PC-3 (cell line): ENCODE measurements around the gene DCLRE1C. TPM values are rescaled to one million over a fixed set of nuclear protein-coding genes. Genes with fewer than 3 reads are reported as not detected.

Experiments used
- ATAC-seq: fragments of 200-7000 bp; cut with Tn5 transposase; 2 replicates; pipeline ENCODE4 v1.9.1; 2020; ENCODE audit warnings: mild to moderate bottlenecking, moderate library complexity
- BruUV-seq: library from RNA; stranded (reverse); fragments of 400-500 nt; replicated peaks from 2 replicates; lab custom pipeline; 2021; lab: Mats Ljungman, UMichigan
- CTCF ChIA-PET: fragments of 300-600 bp; sonication (Branson Sonifier 250); formaldehyde crosslinking; loops from one replicate; lab custom pipeline; 2022; ENCODE audit warnings: antibody characterized with exemption; lab: Charles Lee
- POLR2A ChIA-PET: fragments of 300-600 bp; sonication (Branson Sonifier 250); formaldehyde crosslinking; loops from one replicate; lab custom pipeline; 2022; ENCODE audit warnings: antibody characterized with exemption; ENCODE audit not compliant: unreplicated experiment; lab: Charles Lee
- DNase-seq: peaks from one replicate; pipeline ENCODE4 v3.0.0-alpha.2; 2015
- H2AFZ ChIP-seq: fragments of 300-600 bp; sonication (generic); 2 replicates; pipeline ENCODE4 v1.6.0; 2016; ENCODE audit warnings: antibody characterized with exemption, low read length
- H3F3A ChIP-seq: fragments of 300-600 bp; sonication (generic); one replicate; pipeline ENCODE4 v1.6.0; 2017; ENCODE audit warnings: antibody characterized with exemption, low read length, control low read depth, mild to moderate bottlenecking; ENCODE audit not compliant: unreplicated experiment
- H3K27ac ChIP-seq: fragments of 300-600 bp; sonication (generic); 2 replicates; pipeline ENCODE4 v1.5.1; 2016; ENCODE audit warnings: mild to moderate bottlenecking, low read length
- H3K27me3 ChIP-seq: fragments of 300-600 bp; sonication (generic); 2 replicates; pipeline ENCODE4 v1.6.1; 2016; ENCODE audit warnings: low read length, mixed read lengths
- H3K36me3 ChIP-seq: fragments of 300-600 bp; sonication (generic); 2 replicates; pipeline ENCODE4 v1.6.1; 2016; ENCODE audit warnings: low read depth, mixed run types, low read length, mixed read lengths
- H3K4me1 ChIP-seq: fragments of 300-600 bp; sonication (generic); 2 replicates; pipeline ENCODE4 v1.5.1; 2016; ENCODE audit warnings: low read length; ENCODE audit not compliant: insufficient read depth
- H3K4me2 ChIP-seq: fragments of 300-600 bp; sonication (generic); 2 replicates; pipeline ENCODE4 v1.6.0; 2016; ENCODE audit warnings: low read length
- H3K4me3 ChIP-seq: fragments of 300-600 bp; sonication (generic); 2 replicates; pipeline ENCODE4 v1.5.1; 2016; ENCODE audit warnings: mild to moderate bottlenecking, low read length, mixed read lengths
- H3K79me2 ChIP-seq: fragments of 300-600 bp; sonication (generic); 2 replicates; pipeline ENCODE4 v1.6.1; 2017; ENCODE audit warnings: low read length, mixed read lengths
- H3K9ac ChIP-seq: fragments of 300-600 bp; sonication (generic); 2 replicates; pipeline ENCODE4 v1.6.0; 2016; ENCODE audit warnings: mild to moderate bottlenecking, low read length
- H3K9me2 ChIP-seq: fragments of 300-600 bp; sonication (generic); replicated peaks from 2 replicates; pipeline ENCODE4 v1.6.1; 2016; ENCODE audit warnings: mixed run types, low read length, mixed read lengths
- H3K9me3 ChIP-seq: fragments of 300-600 bp; sonication (generic); 2 replicates; pipeline ENCODE4 v1.6.1; 2016; ENCODE audit warnings: low read length, mixed read lengths
- H4K20me1 ChIP-seq: fragments of 300-600 bp; sonication (generic); 2 replicates; pipeline ENCODE4 v1.6.1; 2016; ENCODE audit warnings: low read length, mixed read lengths
- EZH2 ChIP-seq: fragments of 300-600 bp; sonication (generic); IDR thresholded peaks from one replicate; pipeline ENCODE4 v1.6.1; 2017; ENCODE audit warnings: antibody characterized with exemption, mild to moderate bottlenecking, low read length; ENCODE audit not compliant: unreplicated experiment
- EZH2phosphoT487 ChIP-seq: fragments of 300-600 bp; sonication (generic); IDR thresholded peaks from 2 replicates; pipeline ENCODE4 v1.6.1; 2018; ENCODE audit warnings: mild to moderate bottlenecking, antibody characterized with exemption, low read length, borderline replicate concordance
- intact Hi-C: fragments of 100-400 bp; cut with micrococcal nuclease; formaldehyde crosslinking; loops from 2 replicates; pipeline ENCODE4 v1.9.0; 2023
- total RNA-seq: library from RNA; depleted of rRNA; stranded (reverse); fragments of >200 nt; gene quantifications from 2 replicates; pipeline ENCODE4 v1.2.3, GENCODE V29; 2014
- TF ChIP-seq, protein P1 (sequence below): fragments of 300-600 bp; sonication (generic); conservative IDR thresholded peaks from 2 replicates; pipeline ENCODE4 v1.5.1; 2017; ENCODE audit warnings: antibody characterized with exemption, low read depth, mild to moderate bottlenecking, low read length

DCLRE1C gene
- total RNA-seq, 1 experiment from 2014 or later = 9.8 TPM

DNA sequence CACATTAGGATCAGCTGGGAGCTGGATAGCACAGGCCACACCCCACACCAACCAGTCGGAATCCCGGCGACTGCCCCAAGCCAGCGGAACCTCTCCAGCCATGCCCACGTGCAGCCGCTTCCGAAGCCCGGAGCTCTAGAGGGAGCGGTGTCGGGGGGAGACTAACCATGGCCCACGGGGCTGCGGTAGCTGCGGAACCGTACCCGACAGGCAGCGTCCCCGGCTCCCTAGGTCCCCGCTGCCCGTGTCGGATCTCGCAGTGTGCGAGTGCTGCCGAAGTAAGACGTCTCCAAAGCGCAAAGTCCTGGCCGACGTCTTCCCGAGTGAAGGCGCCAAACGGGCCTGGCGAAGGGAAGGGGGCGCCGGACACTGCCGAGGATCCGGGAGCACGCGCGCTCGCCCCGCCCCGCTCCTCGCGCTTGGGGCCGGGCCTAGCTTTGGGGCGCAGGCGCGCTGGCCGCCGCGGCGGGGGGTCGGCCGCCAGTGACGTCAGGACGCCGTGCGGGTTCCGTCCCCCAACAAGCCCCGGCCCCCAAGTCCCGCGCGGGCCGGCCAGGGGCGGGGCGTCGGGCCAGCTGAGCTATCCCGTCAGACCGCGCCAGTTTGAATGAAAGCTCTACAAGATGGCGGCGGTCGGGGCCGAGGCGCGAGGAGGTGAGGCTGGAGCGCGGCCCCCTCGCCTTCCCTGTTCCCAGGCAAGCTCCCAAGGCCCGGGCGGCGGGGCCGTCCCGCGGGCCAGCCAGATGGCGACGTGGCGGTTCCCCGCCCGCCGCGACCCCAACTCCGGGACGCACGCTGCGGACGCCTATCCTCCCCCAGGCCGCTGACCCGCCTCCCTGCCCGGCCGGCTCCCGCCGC is 75.4 kb downstream of the DCLRE1C start, which contains the start of gene SUV39H2:
SUV39H2 (plus strand) TSS at position 601 of the 858 bp plus-strand sequence; CDS start at position 624, 23 bp downstream.
- Histone ChIP-seq H3F3A (no peaks in the 10 kb centered on the region), H3K27me3 (no peaks in the 10 kb centered on the region), H3K4me3 (peak within 1 kb of the TSS; percentile 86), H4K20me1 (peaks cover 10% of the 10 kb centered on the region; the same call in 1 of the 2 replicates), H3K4me1 (peaks cover 20% of the 10 kb centered on the region), H3K27ac (peak within 1 kb of the TSS; percentile 87), H3K79me2 (peaks cover 64% of the 10 kb centered on the region), H3K9me2 (no peaks in the 10 kb centered on the region), H3K36me3 (no peaks in the 10 kb centered on the region), H3K9me3 (no peaks in the 10 kb centered on the region), H2AFZ (peak within 1 kb of the TSS; percentile 75), H3K9ac (peak within 1 kb of the TSS; percentile 98), H3K4me2 (peak within 1 kb of the TSS; percentile 94)
- TF ChIP-seq EZH2 (no peak), EZH2phosphoT487 (no peak)
- TF ChIP-seq, protein P1, sequence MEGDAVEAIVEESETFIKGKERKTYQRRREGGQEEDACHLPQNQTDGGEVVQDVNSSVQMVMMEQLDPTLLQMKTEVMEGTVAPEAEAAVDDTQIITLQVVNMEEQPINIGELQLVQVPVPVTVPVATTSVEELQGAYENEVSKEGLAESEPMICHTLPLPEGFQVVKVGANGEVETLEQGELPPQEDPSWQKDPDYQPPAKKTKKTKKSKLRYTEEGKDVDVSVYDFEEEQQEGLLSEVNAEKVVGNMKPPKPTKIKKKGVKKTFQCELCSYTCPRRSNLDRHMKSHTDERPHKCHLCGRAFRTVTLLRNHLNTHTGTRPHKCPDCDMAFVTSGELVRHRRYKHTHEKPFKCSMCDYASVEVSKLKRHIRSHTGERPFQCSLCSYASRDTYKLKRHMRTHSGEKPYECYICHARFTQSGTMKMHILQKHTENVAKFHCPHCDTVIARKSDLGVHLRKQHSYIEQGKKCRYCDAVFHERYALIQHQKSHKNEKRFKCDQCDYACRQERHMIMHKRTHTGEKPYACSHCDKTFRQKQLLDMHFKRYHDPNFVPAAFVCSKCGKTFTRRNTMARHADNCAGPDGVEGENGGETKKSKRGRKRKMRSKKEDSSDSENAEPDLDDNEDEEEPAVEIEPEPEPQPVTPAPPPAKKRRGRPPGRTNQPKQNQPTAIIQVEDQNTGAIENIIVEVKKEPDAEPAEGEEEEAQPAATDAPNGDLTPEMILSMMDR = no peak
- BruUV-seq = TSS peak; percentile 68
- ATAC-seq (peak; percentile 86), DNase-seq (peak; percentile 86)
- CTCF ChIA-PET = interaction anchor here (0.6 kb wide), 1 partner anchor 11 kb away, joined by 4 read pairs; no protein-coding TSS in a partner anchor
- POLR2A ChIA-PET = interaction anchor here (0.6 kb wide), 1 partner anchor 75 kb away, joined by 5 read pairs; no protein-coding TSS in a partner anchor
- intact Hi-C loops = no loop called here

DNA sequence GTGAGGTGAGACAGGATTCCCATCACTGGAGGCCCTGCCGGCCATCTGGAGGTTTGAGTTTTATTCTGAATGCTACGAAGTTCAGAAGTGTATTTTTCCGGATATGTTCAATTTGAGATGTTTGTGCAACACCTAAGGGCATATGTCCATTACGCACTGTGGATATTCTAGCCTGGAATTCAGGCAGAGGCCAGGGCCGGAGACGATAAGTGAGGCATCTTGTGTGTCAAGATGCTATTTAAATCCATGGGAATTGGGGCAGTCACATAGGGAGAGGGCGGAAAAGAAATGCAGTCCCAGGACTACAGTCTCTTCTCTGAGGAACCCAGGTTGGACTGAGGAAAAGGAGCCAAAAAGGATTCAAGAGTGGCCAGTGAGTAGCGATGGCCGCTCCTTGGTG is 77.1 kb downstream of the DCLRE1C start:
- Histone ChIP-seq H2AFZ (no peak overlapping the region), H3K4me3 (peak overlapping the region; percentile 86; the same call in 1 of the 2 replicates), H3K27me3 (no peaks in the 10 kb centered on the region), H4K20me1 (peaks cover 10% of the 10 kb centered on the region; the same call in 1 of the 2 replicates), H3K36me3 (no peaks in the 10 kb centered on the region), H3K9me2 (no peaks in the 10 kb centered on the region), H3K4me2 (peak overlapping the region; percentile 88), H3K4me1 (peaks cover 30% of the 10 kb centered on the region), H3F3A (no peaks in the 10 kb centered on the region), H3K9me3 (no peaks in the 10 kb centered on the region), H3K79me2 (peaks cover 49% of the 10 kb centered on the region), H3K27ac (no peak overlapping the region), H3K9ac (no peak overlapping the region)
- CTCF ChIA-PET = no interaction called here
- ATAC-seq (no peak), DNase-seq (no peak)
- POLR2A ChIA-PET = no interaction called here
- TF ChIP-seq EZH2phosphoT487 (no peak), EZH2 (no peak)
- TF ChIP-seq, protein P1 = no peak
- intact Hi-C loops = no loop called here
- no TSS peak for BruUV-seq
